Astrocyte of the spinal cord (primary cell): ENCODE results near the gene CFAP299.

ENCODE experiments used
- DNase-seq: peaks from one replicate; pipeline ENCODE4 v3.0.0; 2011; ENCODE audit warnings: low read depth, low spot score
- H3K4me3 ChIP-seq: 2 replicates; pipeline ENCODE4 v1.5.1; 2011; ENCODE audit warnings: low read depth, mild to moderate bottlenecking, low read length, moderate library complexity
- in situ Hi-C: cut with HindIII; loops from 2 replicates; pipeline ENCODE4 v1.10.0; 2017; ENCODE audit warnings: low sequenced_read_pairs
- TF ChIP-seq, protein P1 (sequence below): IDR thresholded peaks from 2 replicates; pipeline ENCODE4 v1.5.1; 2012; ENCODE audit warnings: low read depth, mild to moderate bottlenecking, low read length, inconsistent platforms

The CFAP299 gene

DNA sequence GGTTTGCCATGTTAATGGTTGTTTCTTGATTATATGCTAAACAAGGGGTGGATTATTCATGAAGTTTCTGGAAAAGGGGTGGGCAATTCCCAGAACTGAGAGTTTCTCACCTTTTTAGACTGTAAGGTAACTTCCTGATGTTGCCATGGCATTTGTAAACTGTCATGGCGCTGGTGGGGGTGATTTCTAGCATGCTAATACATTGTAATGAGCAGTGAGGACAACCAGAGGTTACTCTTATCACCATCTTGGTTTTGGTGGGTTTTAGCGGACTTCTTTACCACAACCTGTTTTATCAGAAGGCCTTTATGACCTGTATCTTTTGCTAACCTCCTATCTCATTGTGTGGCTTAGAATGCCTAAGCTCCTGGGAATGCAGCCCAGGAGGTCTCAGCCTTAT is 81.5 kb downstream of the CFAP299 start:
- H3K4me3 ChIP-seq: no peak overlapping the region
- in situ Hi-C loops: no loop called here

GRCh38 chr4:80419946-80420345 is 84.4 kb downstream of the CFAP299 start:
- H3K4me3 ChIP-seq: no peak overlapping the region
- DNase-seq: no peak
- in situ Hi-C loops: no loop called here
- TF ChIP-seq, protein P1, sequence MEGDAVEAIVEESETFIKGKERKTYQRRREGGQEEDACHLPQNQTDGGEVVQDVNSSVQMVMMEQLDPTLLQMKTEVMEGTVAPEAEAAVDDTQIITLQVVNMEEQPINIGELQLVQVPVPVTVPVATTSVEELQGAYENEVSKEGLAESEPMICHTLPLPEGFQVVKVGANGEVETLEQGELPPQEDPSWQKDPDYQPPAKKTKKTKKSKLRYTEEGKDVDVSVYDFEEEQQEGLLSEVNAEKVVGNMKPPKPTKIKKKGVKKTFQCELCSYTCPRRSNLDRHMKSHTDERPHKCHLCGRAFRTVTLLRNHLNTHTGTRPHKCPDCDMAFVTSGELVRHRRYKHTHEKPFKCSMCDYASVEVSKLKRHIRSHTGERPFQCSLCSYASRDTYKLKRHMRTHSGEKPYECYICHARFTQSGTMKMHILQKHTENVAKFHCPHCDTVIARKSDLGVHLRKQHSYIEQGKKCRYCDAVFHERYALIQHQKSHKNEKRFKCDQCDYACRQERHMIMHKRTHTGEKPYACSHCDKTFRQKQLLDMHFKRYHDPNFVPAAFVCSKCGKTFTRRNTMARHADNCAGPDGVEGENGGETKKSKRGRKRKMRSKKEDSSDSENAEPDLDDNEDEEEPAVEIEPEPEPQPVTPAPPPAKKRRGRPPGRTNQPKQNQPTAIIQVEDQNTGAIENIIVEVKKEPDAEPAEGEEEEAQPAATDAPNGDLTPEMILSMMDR: no peak

More for the DNA sequence above, 81.5 kb downstream of the CFAP299 start:
- DNase-seq: no peak
- TF ChIP-seq, protein P1: no peak

GRCh38 chr4:80420638-80421037 is 85.1 kb downstream of the CFAP299 start:
- no peak overlapping the region for H3K4me3 ChIP-seq
- in situ Hi-C loops: no loop called here
- TF ChIP-seq, protein P1: no peak
- no peak for DNase-seq

- TF ChIP-seq, protein P1: no peak
- no peak overlapping the region for H3K4me3 ChIP-seq
- in situ Hi-C loops: no loop called here
- no peak for DNase-seq
These were observed 87.3 kb downstream of the CFAP299 start for GRCh38 chr4:80422727-80423404.

DNA sequence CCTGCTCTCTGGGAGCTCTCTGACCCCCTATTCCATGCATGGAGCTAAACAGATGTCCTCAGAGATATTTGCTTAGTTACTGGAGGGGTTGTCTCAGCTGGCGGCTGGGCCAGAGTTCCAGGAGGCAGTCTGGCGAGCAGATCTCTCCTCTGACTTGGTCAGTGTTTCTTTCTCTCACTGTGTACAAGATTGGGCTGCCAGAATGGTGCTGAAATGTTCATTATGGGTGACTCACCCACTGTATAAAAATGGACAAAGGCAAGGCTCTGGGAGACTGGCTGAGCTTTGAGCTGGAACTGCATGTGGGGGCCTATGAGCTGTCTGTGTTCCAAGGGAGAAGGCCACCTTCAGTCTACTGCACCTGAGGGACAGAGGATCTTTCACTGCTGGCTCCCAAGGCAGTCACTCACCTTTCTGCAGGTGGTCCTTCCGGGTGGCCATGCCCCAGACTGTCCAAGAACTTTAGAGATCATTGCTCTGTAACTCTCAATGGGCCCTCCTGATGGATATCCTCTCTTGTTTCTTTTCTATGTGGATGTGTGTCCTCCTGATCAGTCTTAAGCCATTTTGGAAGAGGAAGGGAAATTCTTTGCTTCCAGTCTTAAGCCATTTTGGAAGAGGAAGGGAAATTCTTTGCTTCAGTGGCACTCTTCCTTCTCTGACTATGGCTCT is 88.2 kb downstream of the CFAP299 start:
- in situ Hi-C loops: no loop called here
- TF ChIP-seq, protein P1: no peak
- DNase-seq: no peak
- no peak overlapping the region for H3K4me3 ChIP-seq

DNA sequence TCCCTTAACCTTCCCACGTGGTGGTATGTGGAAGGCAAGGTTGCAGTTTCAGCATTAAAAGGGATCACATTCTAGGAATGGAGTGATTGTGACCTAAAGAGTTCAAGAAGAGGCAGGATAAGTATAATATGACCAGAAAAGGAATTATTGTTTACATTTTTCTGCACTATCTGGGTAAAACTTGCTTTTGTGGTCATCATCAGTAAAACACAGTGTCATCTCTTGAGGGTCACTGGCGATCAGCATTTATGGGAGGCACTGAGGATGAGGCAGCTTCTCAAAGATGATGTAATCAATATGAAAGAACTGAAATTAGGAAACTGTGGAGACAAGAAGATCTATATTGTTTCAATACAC is 88.7 kb downstream of the CFAP299 start:
- no peak overlapping the region for H3K4me3 ChIP-seq
- no peak for DNase-seq
- TF ChIP-seq, protein P1: no peak
- in situ Hi-C loops: no loop called here
